BJ (cell line): ENCODE results near the gene PRDM12. TPM values are rescaled to one million over a fixed set of nuclear protein-coding genes. Genes with fewer than 3 reads are reported as not detected.

Experiments used
- CTCF ChIA-PET: fragments of 350-600 bp; formaldehyde crosslinking; extraction: SDS; loops from one replicate; lab custom pipeline; 2021; ENCODE audit warnings: antibody characterized with exemption, inconsistent platforms; lab: Yijun Ruan, JAX
- POLR2A ChIA-PET: fragments of 300-600 bp; sonication (Branson Sonifier 250); formaldehyde crosslinking; extraction: SDS; loops from one replicate; lab custom pipeline; 2021; ENCODE audit warnings: antibody characterized with exemption; lab: Charles Lee
- DNase-seq: peaks from one replicate; pipeline ENCODE4 v3.0.0-alpha.2; 2011; ENCODE audit warnings: low read depth
- H3K27me3 ChIP-seq: 2 replicates; pipeline ENCODE4 v1.6.0; 2011; ENCODE audit warnings: low read length; ENCODE audit not compliant: control insufficient read depth, insufficient read depth
- H3K36me3 ChIP-seq: 2 replicates; pipeline ENCODE4 v1.5.1; 2011; ENCODE audit warnings: low read length; ENCODE audit not compliant: control insufficient read depth, insufficient read depth
- H3K4me3 ChIP-seq: 2 replicates; pipeline ENCODE4 v1.5.1; 2011; ENCODE audit warnings: low read depth, mild to moderate bottlenecking, control low read depth, low read length
- CTCF ChIP-seq: IDR thresholded peaks from 2 replicates; pipeline ENCODE4 v1.5.1; 2011; ENCODE audit warnings: low read depth, mild to moderate bottlenecking, control low read depth, inconsistent platforms, low read length, moderate library complexity; ENCODE audit not compliant: insufficient read depth
- polyA minus RNA-seq: library from RNA; depleted of rRNA, polyadenylated mRNA; stranded (reverse); fragments of >200 nt; gene quantifications from 2 replicates; pipeline ENCODE4 v1.2.3, GENCODE V29; 2011; rRNA and poly(A)+ RNA removed
- polyA plus RNA-seq: library from polyadenylated mRNA; depleted of rRNA; stranded (reverse); fragments of >200 nt; gene quantifications from 2 replicates; pipeline ENCODE4 v1.2.3, GENCODE V29; 2011; rRNA removed

The PRDM12 gene
- polyA plus RNA-seq (not detected in 2 replicates), polyA minus RNA-seq (not detected in 2 replicates)

DNA sequence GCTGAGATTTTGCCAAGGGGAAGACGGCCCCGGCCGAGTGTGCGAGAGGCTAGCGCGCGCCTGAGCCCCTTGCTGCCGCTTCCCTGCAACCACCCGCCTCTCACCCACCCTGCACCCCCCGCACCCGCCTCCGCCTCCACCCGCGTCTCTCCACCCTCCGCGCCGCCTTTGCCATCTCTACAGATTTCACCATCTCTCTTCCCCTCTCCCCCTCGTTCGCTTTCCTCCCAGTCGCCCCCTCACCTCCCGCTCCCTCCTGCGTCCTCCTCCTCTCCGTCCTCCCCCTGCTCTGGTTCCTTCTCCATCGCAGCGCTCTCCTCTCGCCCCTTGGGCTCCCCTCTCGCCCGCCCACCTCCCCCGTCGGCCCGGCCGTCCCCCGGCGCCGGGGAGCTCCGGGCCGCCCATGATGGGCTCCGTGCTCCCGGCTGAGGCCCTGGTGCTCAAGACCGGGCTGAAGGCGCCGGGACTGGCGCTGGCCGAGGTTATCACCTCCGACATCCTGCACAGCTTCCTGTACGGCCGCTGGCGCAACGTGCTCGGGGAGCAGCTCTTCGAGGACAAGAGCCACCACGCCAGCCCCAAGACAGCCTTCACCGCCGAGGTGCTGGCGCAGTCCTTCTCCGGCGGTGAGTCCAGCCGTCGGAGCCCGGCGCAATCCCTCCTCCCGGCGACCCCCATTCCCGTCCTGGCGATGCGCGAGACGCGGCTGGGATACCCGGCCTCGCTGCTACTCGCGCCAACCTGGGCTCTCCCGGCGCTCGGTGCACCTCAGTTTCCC, at the start of gene PRDM12:
PRDM12 (plus strand) TSS at position 344 of the 778 bp plus-strand sequence; CDS start at position 404, 60 bp downstream.
- TF ChIP-seq CTCF, result no peak
- DNase-seq, result no peak
- POLR2A ChIA-PET, result no interaction called here
- H3K4me3 ChIP-seq, result no peak within 1 kb of the TSS
- peaks cover 70% of the 10 kb centered on the region for H3K27me3 ChIP-seq
- no peaks in the 10 kb centered on the region for H3K36me3 ChIP-seq
- CTCF ChIA-PET, result no interaction called here

- POLR2A ChIA-PET, result no interaction called here
- Histone ChIP-seq H3K4me3 (no peak overlapping the region), H3K27me3 (no peaks in the 10 kb centered on the region), H3K36me3 (peaks cover 43% of the 10 kb centered on the region)
- TF ChIP-seq CTCF, result no peak
- CTCF ChIA-PET, result no interaction called here
- no peak for DNase-seq
These were observed 47.9 kb upstream of the PRDM12 start for GRCh38 chr9:130616451-130616850.

DNA sequence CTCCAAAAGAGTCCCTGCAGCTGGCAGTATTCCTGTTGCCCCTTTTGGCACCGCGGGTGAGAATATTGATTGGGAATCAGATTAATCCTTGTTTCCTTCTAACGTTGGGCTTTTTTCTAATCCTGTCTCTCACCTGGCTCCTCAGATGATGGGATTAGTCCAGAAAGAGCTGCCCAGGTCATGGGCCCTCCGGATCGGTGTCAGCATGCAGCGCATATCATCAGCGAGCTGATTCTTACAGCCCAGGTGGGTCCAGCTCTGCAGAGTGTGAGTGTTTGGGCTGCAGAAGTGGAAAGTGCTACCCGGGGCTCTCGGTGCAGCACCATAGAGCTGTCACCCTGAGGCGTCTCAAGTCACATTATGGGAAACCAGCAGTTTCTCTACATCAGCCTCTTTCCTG, 40.9 kb upstream of the PRDM12 start:
- no peak for TF ChIP-seq CTCF
- no peaks in the 10 kb centered on the region for H3K27me3 ChIP-seq
- H3K36me3 ChIP-seq, result peaks cover 37% of the 10 kb centered on the region
- CTCF ChIA-PET, result no interaction called here
- no peak for DNase-seq
- POLR2A ChIA-PET, result no interaction called here
- H3K4me3 ChIP-seq, result no peak overlapping the region

- ChIA-PET POLR2A (no interaction called here), CTCF (no interaction called here)
- Histone ChIP-seq H3K27me3 (no peaks in the 10 kb centered on the region), H3K36me3 (peaks cover 34% of the 10 kb centered on the region), H3K4me3 (no peak overlapping the region)
- no peak for TF ChIP-seq CTCF
- no peak for DNase-seq
These were observed 40.2 kb upstream of the PRDM12 start for GRCh38 chr9:130624154-130624553.

GRCh38 chr9:130626249-130626996, 38.0 kb upstream of the PRDM12 start:
- CTCF ChIA-PET, result interaction anchor here (1.4 to 1.7 kb wide), 2 partner anchors 42 to 58 kb away, joined by 3 to 4 read pairs; no protein-coding TSS in a partner anchor
- DNase-seq, result no peak
- no peak for TF ChIP-seq CTCF
- POLR2A ChIA-PET, result no interaction called here
- no peaks in the 10 kb centered on the region for H3K27me3 ChIP-seq
- no peak overlapping the region for H3K4me3 ChIP-seq
- peaks cover 39% of the 10 kb centered on the region for H3K36me3 ChIP-seq
